BLaER1 treated with 17β-estradiol and CSF1 and Interleukin-3, amounts not matched to agents 10 nM and 100 nM (cell line): ENCODE data around the gene FBN3.

Source experiments
- H3K27ac ChIP-seq, 11 experiments: shearing (Covaris generic); formaldehyde crosslinking; 2 replicates each; pipeline ENCODE4 v1.8.1; 2022
- H3K27me3 ChIP-seq, 11 experiments: shearing (Covaris generic); formaldehyde crosslinking; 2 replicates each; pipeline ENCODE4 v1.8.1; 2022
- H3K36me3 ChIP-seq, 11 experiments: shearing (Covaris generic); formaldehyde crosslinking; 2 replicates each; pipeline ENCODE4 v1.8.1; 2022
- H3K4me1 ChIP-seq, 10 experiments: shearing (Covaris generic); formaldehyde crosslinking; 2 replicates each; pipeline ENCODE4 v1.8.1; 2022
- H3K4me2 ChIP-seq, 11 experiments: shearing (Covaris generic); formaldehyde crosslinking; 2 replicates each; pipeline ENCODE4 v1.8.1; 2022
- H3K4me3 ChIP-seq, 10 experiments: shearing (Covaris generic); formaldehyde crosslinking; 2 replicates each; pipeline ENCODE4 v1.8.1; 2022
- H3K9ac ChIP-seq, 11 experiments: shearing (Covaris generic); formaldehyde crosslinking; 2 replicates each; pipeline ENCODE4 v1.8.1; 2022
- H3K9me3 ChIP-seq, 11 experiments: shearing (Covaris generic); formaldehyde crosslinking; replicated peaks in 1 of 11; 2 replicates each; pipeline ENCODE4 v1.8.1; 2022
- H4K20me1 ChIP-seq, 11 experiments: shearing (Covaris generic); formaldehyde crosslinking; 2 replicates each; pipeline ENCODE4 v1.8.1; 2022
- Cebpa-rat ChIP-seq, 11 experiments: shearing (Covaris generic); IDR thresholded peaks; 2 replicates each; pipeline ENCODE4 v1.8.1; 2022

Gene FBN3

GRCh38 chr19:8150998-8151766 is 1.8 kb upstream of the FBN3 start:
- Histone ChIP-seq H3K4me1 (peaks cover 10 to 20% (median 15%) of the 10 kb centered on the region in 10 experiments), H3K27me3 (peaks cover 58 to 75% (median 68%) of the 10 kb centered on the region in 11 experiments), H3K27ac (no peak overlapping the region), H4K20me1 (peaks cover 0 to 28% (median 5%) of the 10 kb centered on the region in 11 experiments; a peak in 9 of 22 replicates), H3K4me3 (no peak overlapping the region), H3K36me3 (no peaks in the 10 kb centered on the region), H3K9me3 (no peaks in the 10 kb centered on the region), H3K9ac (no peak overlapping the region), H3K4me2 (no peak overlapping the region)
- no peak for TF ChIP-seq Cebpa-rat (IDR thresholded peaks at IDR 0.05)

- H3K36me3 ChIP-seq, result no peaks in the 10 kb centered on the region
- H4K20me1 ChIP-seq, result peaks cover 0 to 32% (median 5%) of the 10 kb centered on the region in 11 experiments; a peak in 9 of 22 replicates
- no peaks in the 10 kb centered on the region for H3K9me3 ChIP-seq
- TF ChIP-seq Cebpa-rat (IDR thresholded peaks at IDR 0.05), result no peak
- no peak overlapping the region for H3K27ac ChIP-seq
- H3K4me1 ChIP-seq, result peaks cover 10 to 21% (median 15%) of the 10 kb centered on the region in 10 experiments
- no peak overlapping the region for H3K4me2 ChIP-seq
- H3K9ac ChIP-seq, result no peak overlapping the region
- no peak overlapping the region for H3K4me3 ChIP-seq
- H3K27me3 ChIP-seq, result peaks cover 60 to 82% (median 76%) of the 10 kb centered on the region in 11 experiments
Observed at GRCh38 chr19:8150178-8150865, 930 bp upstream of the FBN3 start.

GRCh38 chr19:8148410-8149260 is 757 bp downstream of the FBN3 start:
- Histone ChIP-seq H3K27ac (no peak overlapping the region), H4K20me1 (peaks cover 0 to 37% (median 5%) of the 10 kb centered on the region in 11 experiments; a peak in 9 of 22 replicates), H3K9ac (peak overlapping the region in 2 of 11 experiments; percentile 35 to 44; a peak in 1 of 22 replicates), H3K4me2 (peak overlapping the region; percentile 60 to 78 (median 71)), H3K27me3 (peaks cover 60 to 85% (median 76%) of the 10 kb centered on the region in 11 experiments), H3K4me3 (peak overlapping the region in 8 of 10 experiments; percentile 32 to 61 (median 47); a peak in 14 of 20 replicates), H3K9me3 (no peaks in the 10 kb centered on the region), H3K36me3 (no peaks in the 10 kb centered on the region), H3K4me1 (peaks cover 0 to 9% (median 3%) of the 10 kb centered on the region in 10 experiments; a peak in 7 of 20 replicates)
- no peak for TF ChIP-seq Cebpa-rat (IDR thresholded peaks at IDR 0.05)

GRCh38 chr19:8148088-8148409 is 1.3 kb downstream of the FBN3 start:
- Histone ChIP-seq H3K4me1 (peaks cover 0 to 9% (median 3%) of the 10 kb centered on the region in 10 experiments; a peak in 7 of 20 replicates), H3K27ac (no peak overlapping the region), H3K36me3 (no peaks in the 10 kb centered on the region), H3K9ac (no peak overlapping the region), H3K4me3 (no peak overlapping the region), H3K4me2 (no peak overlapping the region; a peak in 1 of 22 replicates), H4K20me1 (peaks cover 0 to 37% (median 5%) of the 10 kb centered on the region in 11 experiments; a peak in 9 of 22 replicates), H3K27me3 (peaks cover 59 to 79% (median 72%) of the 10 kb centered on the region in 11 experiments), H3K9me3 (no peaks in the 10 kb centered on the region)
- TF ChIP-seq Cebpa-rat (IDR thresholded peaks at IDR 0.05), result no peak

- Histone ChIP-seq H3K36me3 (no peaks in the 10 kb centered on the region), H3K27me3 (peaks cover 59 to 74% (median 67%) of the 10 kb centered on the region in 11 experiments), H3K4me1 (peaks cover 0 to 9% (median 3%) of the 10 kb centered on the region in 10 experiments; a peak in 7 of 20 replicates), H4K20me1 (peaks cover 0 to 37% (median 5%) of the 10 kb centered on the region in 11 experiments; a peak in 9 of 22 replicates), H3K9me3 (no peaks in the 10 kb centered on the region), H3K4me2 (no peak overlapping the region), H3K4me3 (no peak overlapping the region), H3K27ac (no peak overlapping the region), H3K9ac (no peak overlapping the region)
- TF ChIP-seq Cebpa-rat (IDR thresholded peaks at IDR 0.05), result no peak
Observed at GRCh38 chr19:8147582-8147978, 1.8 kb downstream of the FBN3 start.

- Histone ChIP-seq H4K20me1 (peaks cover 0 to 37% (median 5%) of the 10 kb centered on the region in 11 experiments; a peak in 9 of 22 replicates), H3K36me3 (no peaks in the 10 kb centered on the region), H3K27me3 (peaks cover 58 to 69% (median 65%) of the 10 kb centered on the region in 11 experiments), H3K4me2 (no peak overlapping the region), H3K27ac (no peak overlapping the region), H3K4me1 (peaks cover 0 to 9% (median 3%) of the 10 kb centered on the region in 10 experiments; a peak in 7 of 20 replicates), H3K9ac (no peak overlapping the region), H3K4me3 (no peak overlapping the region), H3K9me3 (no peaks in the 10 kb centered on the region)
- no peak for TF ChIP-seq Cebpa-rat (IDR thresholded peaks at IDR 0.05)
Observed at GRCh38 chr19:8146877-8147581, 2.4 kb downstream of the FBN3 start.

GRCh38 chr19:8144273-8144995 is 5.0 kb downstream of the FBN3 start:
- no peaks in the 10 kb centered on the region for H3K9me3 ChIP-seq
- H3K9ac ChIP-seq, result no peak overlapping the region
- H3K36me3 ChIP-seq, result no peaks in the 10 kb centered on the region
- H3K4me2 ChIP-seq, result no peak overlapping the region
- H3K27me3 ChIP-seq, result peaks cover 32 to 43% (median 39%) of the 10 kb centered on the region in 11 experiments
- H3K27ac ChIP-seq, result no peak overlapping the region
- no peak for TF ChIP-seq Cebpa-rat (IDR thresholded peaks at IDR 0.05)
- no peak overlapping the region for H3K4me3 ChIP-seq
- peaks cover 0 to 37% (median 5%) of the 10 kb centered on the region in 11 experiments; a peak in 9 of 22 replicates for H4K20me1 ChIP-seq
- peaks cover 0 to 16% (median 7%) of the 10 kb centered on the region in 10 experiments; a peak in 12 of 20 replicates for H3K4me1 ChIP-seq
